EL (cell line): ENCODE data around the gene STX18.
A peak's percentile ranks its signal among the peaks of the same experiment; 100 is the strongest.
"Not testable (repeated sequence)": the region's sequence is repeated elsewhere in the genome, so short reads cannot be mapped to it uniquely, and the experiment has no call there.

ENCODE experiments used
- DNase-seq: peaks from one replicate; pipeline ENCODE4 v3.0.0-alpha.2; 2016

Gene STX18

DNA sequence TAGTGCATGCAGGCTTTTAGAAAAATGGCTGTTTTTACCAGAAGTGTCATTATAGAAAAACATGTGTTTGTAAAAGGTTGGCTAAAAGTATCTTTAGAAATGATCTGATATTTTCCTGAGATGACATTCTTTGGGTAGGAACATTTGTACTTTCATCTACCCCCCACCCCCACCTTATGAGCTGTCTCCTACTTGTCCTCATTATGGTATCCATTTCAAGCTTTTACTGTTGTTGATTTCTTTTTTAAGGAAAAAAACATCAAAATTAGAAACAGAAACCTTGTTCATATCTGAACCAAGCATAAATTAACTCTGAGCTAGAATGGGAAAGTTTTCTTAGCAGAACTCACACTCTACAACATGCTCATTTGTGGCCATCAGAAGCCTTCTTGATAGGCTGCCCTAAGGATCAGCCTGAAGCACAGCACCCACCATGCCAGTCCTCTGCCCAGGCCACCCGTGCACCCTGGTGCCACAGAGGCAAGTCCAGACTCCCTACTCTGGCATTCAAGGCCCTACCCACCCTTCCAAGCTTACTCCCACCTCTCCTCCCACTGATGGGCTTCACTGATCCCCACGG, 105.5 kb downstream of the STX18 start:
- no peak for DNase-seq

DNA sequence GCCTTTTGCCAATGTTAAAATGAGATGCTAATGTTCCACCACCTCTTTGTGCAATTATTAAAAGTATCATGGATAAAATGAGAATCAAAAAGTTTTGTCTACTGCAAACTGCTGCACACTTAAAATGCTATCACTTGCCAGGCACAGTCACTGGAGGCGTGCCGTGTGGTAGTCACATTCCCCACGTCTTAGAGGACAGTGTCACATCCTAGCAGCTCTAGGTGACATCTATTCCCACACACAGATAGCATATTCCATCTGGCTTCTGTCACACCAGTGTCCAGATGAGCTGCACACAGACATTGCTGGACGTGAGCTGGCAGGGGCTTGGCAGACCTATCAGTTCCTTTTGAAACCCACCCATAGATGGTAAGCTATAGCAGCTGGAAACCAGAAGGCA, 107.9 kb downstream of the STX18 start:
- no peak for DNase-seq

GRCh38 chr4:4432341-4433125, 109.3 kb downstream of the STX18 start:
- DNase-seq, result no peak

DNA sequence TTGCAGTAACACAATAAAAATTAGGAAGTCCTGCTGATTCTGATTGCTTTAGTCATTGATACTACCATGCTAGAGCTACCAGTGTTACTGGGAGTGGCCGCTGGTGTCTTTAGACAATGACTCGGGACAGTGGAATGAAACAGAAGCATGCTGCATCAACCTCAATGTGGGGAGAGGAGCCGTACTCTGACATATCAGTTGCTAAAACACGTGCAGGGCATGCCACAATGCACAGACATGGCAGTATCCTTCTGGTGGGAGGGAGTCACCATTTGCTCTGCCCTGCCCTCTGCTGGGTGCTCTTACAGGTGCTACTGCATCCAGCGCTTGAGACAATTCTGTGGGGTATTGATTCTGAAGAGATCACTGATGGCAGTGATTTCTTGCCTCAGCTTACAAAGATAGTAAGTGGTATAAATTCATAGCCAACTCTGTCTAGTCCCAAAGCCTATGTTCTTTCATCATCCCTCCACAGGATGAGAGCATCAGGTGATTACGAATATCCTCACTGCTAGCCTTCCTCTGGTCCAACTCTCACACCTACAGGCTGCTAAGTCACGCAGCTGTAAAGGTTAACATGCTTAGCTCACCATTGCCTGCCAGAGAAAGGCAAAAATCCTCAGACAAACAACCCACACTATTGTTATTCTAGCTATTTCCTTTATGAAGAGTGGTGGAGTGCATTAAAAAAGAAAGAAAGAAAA, 111.2 kb downstream of the STX18 start:
- DNase-seq, result peak; percentile 94

DNA sequence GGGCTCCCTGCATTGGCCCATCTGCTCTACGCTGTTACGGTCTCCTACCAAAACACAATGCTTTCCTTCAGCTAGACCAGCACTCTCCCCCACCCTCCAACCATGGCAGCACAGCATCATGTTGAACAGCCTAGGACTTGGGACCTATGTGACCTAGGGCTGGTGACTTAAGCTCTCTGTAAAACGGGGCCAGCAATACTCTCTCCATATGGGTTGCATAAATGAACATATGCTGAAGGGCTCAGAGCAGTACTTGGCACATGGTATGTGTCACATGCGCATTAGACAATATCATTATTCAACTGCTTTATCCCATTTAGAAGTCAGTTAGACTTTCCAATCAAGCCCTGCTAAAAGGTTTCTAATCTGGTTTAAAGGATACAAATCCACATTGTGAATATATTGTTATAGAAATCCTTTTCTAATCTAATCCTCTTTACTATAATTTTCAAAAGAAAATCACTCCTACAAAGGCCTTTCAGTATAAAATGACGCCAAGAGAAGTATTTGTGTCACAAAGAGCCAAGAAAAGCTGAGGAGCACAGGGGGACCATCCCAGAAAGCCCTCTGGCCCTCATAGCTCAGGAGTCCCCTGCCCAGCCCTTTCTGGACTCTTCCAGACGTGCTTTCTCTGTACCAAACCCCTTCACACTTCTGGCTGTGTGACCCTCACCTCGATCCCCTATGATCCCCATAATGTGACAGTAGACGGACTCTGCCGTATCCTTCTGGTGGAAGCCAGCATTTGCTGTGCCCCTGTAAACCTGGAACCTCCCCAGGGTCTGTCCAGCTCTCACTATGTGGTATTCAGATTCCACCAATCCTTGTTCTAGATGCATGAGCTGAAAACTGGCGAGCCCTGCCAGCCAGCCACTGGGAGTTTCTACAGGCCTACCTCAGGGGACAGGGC, 112.6 kb downstream of the STX18 start:
- DNase-seq, result no peak

DNA sequence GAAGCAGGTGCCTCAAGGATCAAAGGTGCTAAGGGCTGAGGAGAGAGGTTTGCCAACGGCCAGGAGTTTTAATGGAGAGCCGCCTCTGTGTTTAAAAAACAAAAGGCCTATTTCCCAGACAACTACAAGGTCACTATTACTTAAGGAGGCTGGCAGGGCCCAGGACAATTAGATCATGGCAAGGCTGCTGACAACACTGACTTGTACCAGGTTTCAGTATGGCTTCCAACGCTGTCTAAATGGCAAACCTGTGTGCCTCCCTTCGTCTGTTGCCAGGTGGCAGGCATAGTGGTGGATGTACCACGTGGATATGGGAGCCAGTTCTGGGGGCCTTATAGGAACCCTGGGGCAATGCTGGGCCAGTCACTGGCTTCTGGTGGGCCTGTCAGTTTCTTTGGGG, 114.0 kb downstream of the STX18 start:
- no peak for DNase-seq

GRCh38 chr4:4427121-4427870, 114.6 kb downstream of the STX18 start:
- no peak for DNase-seq

- no peak for DNase-seq
Observed at GRCh38 chr4:4426511-4427120, 115.2 kb downstream of the STX18 start.

DNA sequence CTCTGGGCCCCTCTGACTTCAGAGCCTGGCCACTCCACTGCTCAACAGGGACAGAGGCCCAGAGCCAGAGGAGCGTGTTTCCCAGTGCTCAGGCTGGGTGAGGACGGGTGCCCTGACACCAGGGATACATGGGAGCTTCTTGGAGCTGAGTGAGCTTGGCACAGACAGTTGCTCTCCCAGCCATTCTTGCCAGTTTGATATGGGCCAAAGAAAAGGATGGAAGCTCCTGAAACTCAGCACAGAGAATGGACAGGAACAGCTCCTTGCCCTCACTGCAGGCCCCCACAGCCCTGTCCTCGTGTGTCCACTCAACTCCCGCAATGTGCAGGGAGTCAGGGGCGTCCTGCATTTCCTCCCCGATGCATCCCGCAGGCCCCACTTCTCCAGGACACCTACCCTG, 116.2 kb downstream of the STX18 start:
- DNase-seq, result no peak

- no peak for DNase-seq
Observed at GRCh38 chr4:4425119-4425690, 116.6 kb downstream of the STX18 start.

GRCh38 chr4:4424499-4425115, 117.2 kb downstream of the STX18 start:
- no peak for DNase-seq

DNA sequence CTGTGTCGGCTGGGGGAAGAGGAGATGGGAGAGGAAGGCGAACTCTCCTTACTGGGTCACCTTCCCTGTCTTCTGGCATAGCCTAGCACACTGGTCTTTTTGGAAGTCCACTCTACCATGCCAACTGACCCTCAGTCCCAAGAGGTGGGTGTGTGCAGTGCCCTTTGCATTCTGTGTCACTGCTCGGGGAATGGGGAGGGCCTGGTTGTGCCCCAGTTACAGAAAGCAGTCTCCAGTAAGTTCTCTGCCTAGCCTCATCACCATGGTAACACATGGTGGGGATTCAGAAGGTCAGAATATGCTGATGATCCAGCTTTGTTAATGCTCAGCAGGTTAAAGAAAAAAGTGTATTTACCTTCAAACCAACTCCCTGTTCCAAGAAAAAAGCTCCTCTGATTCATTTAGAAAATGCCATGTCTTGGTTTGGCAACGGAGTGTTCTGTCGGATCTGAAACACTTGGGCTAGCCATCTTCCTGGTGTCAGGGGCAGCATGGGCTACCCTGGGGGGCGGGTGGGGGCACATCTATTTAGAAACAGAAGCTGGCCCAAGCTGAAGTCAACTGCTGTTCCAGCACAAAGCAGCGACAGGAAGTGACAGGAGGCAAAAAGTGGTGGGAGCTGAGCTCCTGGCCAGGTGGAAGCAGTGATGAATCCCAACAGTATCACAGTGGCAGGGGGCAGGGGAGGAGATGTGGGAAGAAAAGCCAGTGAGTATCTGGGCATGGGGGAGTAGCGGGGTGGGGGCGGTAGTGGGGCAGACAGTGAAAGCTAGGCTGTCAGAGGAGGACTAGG, 117.9 kb downstream of the STX18 start:
- DNase-seq, result no peak

DNA sequence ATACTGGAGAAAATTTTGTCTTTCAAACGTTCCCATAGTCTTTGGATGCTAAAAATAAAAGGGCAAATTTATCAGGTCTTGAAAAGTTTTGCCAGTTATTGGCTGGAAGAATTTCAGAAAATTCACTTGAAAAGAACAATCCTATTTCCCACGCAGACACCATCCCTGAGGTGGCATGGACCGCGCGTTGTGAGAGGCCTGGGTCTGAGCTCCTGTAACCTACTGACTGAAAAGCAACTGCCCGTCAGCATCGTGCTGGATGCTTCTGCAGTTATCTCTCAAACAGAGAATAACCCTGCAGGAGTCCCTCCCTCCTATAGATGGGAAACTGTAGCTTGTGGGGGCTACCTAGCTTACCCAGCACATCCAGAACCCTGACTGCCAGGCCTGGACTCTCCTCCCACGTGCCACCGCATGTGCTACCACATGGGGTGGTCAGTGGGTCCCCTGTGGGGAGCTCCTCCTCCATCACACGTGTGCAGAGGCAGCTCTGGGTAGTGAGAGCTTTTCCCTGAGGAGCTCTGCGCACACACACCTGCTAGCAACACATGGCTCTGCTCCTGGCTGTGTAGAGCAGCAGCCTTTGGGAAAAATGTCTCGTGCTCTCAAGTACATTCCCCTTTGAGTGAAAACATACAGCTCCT, 118.9 kb downstream of the STX18 start:
- DNase-seq, result no peak

DNA sequence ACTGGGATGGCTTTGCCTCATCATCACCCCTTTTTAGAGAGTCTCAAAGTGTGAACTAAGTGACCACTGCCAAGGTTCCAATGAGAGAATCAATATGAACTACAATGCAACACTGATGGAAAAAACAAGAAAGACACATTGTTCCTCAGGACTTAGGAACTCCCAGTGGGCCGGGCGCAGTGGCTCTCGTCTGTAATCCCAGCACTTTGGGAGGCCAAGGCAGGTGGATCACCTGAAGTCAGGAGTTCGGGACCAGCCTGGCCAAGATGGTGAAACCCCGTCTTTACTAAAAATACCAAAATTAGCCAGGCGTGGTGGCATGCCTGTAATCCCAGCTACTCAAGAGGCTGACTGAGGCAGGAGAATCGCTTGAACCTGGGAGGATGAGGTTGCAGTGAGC, 119.7 kb downstream of the STX18 start:
- DNase-seq, result not testable (repeated sequence)

DNA sequence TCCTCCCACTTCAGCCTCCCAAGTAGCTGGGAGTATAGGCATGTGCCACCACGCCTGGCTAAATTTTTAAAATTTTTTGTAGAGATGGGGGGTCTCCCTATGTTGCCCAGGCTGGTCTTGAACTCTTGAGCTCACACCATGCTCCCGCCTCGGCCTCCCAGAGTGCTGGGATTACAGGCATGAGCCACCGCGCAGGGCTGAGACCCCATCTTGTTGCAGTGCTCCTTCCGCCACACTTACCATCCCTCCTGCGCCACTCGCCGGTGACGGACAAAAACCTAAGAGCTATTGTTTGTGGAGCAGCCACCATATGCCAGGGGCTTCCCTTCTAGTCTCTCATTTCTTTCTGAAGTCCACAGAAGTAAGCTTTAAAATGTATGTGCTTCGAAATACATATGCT, 120.5 kb downstream of the STX18 start:
- DNase-seq, result no peak

GRCh38 chr4:4420421-4420820, 121.4 kb downstream of the STX18 start:
- DNase-seq, result no peak

DNA sequence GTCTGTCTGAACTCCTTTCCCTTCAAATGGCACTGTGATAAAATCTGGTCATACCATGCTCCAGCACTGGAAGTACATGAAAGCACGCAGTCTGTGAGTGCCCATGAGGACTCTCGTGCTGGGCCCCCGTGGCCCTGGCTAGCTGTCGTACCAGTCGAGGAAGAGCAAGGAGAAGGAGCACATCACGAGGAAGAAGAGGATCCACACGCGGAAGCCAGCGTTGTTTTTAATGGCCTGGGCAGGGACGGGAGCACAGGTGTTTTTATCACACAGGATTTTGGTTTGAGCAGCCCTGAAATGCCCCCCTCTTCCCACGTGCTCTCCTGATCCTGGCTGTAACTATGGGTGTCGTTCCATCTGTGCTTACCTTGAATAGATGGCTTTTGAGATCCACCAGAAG, 122.0 kb downstream of the STX18 start:
- no peak for DNase-seq

GRCh38 chr4:4418676-4419390, 123.0 kb downstream of the STX18 start:
- DNase-seq, result no peak

GRCh38 chr4:4417886-4418285, 124.0 kb downstream of the STX18 start:
- no peak for DNase-seq
